Activated CD8-positive, alpha-beta T cell treated with anti-CD3 and anti-CD28 coated beads for 36 hours (primary cell): Measurements from ENCODE around the gene RETSAT. TPM values are rescaled to one million over a fixed set of nuclear protein-coding genes. Genes with fewer than 3 reads are reported as not detected.

Source experiments
- ATAC-seq: fragments of 200-7000 bp; cut with Tn5 transposase; one replicate; pipeline ENCODE4 v1.10.0; 2021; ENCODE audit warnings: mild to moderate bottlenecking, moderate library complexity
- CTCF ChIA-PET: fragments of 350-600 bp; sonication (Branson Sonifier 250); formaldehyde crosslinking; loops from one replicate; lab custom pipeline; 2021; ENCODE audit warnings: antibody characterized with exemption; lab: Charles Lee
- POLR2A ChIA-PET: fragments of 350-600 bp; sonication (Branson Sonifier 250); formaldehyde crosslinking; loops from one replicate; lab custom pipeline; 2021; ENCODE audit warnings: antibody characterized with exemption; lab: Charles Lee
- DNase-seq: peaks from one replicate; pipeline ENCODE4 v3.0.0-alpha.2; 2020
- H3K27ac Mint-ChIP-seq: one replicate; pipeline ENCODE4 v1.8.0; 2021; ENCODE audit warnings: mild to moderate bottlenecking, mixed read lengths
- H3K27me3 Mint-ChIP-seq: one replicate; pipeline ENCODE4 v1.8.0; 2021; ENCODE audit warnings: mixed read lengths
- H3K36me3 Mint-ChIP-seq: one replicate; pipeline ENCODE4 v1.8.0; 2021; ENCODE audit warnings: low read depth, mixed read lengths
- H3K4me1 Mint-ChIP-seq: one replicate; pipeline ENCODE4 v1.8.0; 2021; ENCODE audit warnings: low read depth, mixed read lengths
- H3K4me3 Mint-ChIP-seq: one replicate; pipeline ENCODE4 v1.8.0; 2021; ENCODE audit warnings: mild to moderate bottlenecking, moderate library complexity, mixed read lengths
- H3K9me3 Mint-ChIP-seq: one replicate; pipeline ENCODE4 v1.8.0; 2021; ENCODE audit warnings: mixed read lengths
- intact Hi-C: fragments of 100-400 bp; cut with micrococcal nuclease; formaldehyde crosslinking; loops from one replicate; pipeline ENCODE4 v1.10.0; 2022
- total RNA-seq, 2 experiments: library from RNA; stranded (reverse); gene quantifications; one replicate each; pipeline ENCODE4 v1.2.3, GENCODE V29; 2021
- TF ChIP-seq, protein P1 (sequence below): fragments of 200-600 bp; IDR thresholded peaks from one replicate; pipeline ENCODE4 v1.8.0; 2022; ENCODE audit warnings: antibody characterized with exemption, mild to moderate bottlenecking

Gene RETSAT
- total RNA-seq, 2 experiments from 2014 or later = 21.3 to 22.9 TPM

DNA sequence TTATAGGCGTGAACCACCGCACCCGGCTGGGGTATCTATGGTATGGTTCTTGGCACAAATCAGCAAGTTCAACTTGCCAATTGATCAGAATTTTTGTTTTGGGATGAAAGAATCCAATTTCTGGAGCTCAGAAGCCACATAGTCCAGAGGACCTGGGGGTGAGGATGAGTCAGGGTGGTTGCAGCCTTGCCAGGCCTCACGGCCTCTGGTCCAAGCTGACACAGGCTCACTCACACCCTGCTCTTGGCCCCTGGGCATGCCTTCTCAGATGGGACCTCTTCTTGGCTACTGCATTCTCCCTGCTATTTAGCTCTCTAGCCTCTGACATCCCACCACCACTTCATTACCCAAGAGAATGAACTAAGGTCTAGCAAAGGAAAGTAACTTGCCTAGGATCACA is 39.5 kb upstream of the RETSAT start:
- TF ChIP-seq, protein P1, sequence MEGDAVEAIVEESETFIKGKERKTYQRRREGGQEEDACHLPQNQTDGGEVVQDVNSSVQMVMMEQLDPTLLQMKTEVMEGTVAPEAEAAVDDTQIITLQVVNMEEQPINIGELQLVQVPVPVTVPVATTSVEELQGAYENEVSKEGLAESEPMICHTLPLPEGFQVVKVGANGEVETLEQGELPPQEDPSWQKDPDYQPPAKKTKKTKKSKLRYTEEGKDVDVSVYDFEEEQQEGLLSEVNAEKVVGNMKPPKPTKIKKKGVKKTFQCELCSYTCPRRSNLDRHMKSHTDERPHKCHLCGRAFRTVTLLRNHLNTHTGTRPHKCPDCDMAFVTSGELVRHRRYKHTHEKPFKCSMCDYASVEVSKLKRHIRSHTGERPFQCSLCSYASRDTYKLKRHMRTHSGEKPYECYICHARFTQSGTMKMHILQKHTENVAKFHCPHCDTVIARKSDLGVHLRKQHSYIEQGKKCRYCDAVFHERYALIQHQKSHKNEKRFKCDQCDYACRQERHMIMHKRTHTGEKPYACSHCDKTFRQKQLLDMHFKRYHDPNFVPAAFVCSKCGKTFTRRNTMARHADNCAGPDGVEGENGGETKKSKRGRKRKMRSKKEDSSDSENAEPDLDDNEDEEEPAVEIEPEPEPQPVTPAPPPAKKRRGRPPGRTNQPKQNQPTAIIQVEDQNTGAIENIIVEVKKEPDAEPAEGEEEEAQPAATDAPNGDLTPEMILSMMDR = no peak
- intact Hi-C loops = no loop called here
- POLR2A ChIA-PET = interaction anchor here (0.5 to 2.0 kb wide), 4 partner anchors 10 to 590 kb away, joined by 3 to 9 read pairs (median 3); no protein-coding TSS in a partner anchor
- ATAC-seq (no peak), DNase-seq (no peak)
- Mint-ChIP-seq H3K27me3 (no peaks in the 10 kb centered on the region), H3K36me3 (no peaks in the 10 kb centered on the region), H3K4me1 (peaks cover 6% of the 10 kb centered on the region), H3K9me3 (no peaks in the 10 kb centered on the region), H3K4me3 (no peak overlapping the region), H3K27ac (no peak overlapping the region)
- CTCF ChIA-PET = interaction anchor here (0.9 to 8.7 kb wide), 3 partner anchors 62 to 166 kb away, joined by 3 to 108 read pairs (median 4); no protein-coding TSS in a partner anchor

DNA sequence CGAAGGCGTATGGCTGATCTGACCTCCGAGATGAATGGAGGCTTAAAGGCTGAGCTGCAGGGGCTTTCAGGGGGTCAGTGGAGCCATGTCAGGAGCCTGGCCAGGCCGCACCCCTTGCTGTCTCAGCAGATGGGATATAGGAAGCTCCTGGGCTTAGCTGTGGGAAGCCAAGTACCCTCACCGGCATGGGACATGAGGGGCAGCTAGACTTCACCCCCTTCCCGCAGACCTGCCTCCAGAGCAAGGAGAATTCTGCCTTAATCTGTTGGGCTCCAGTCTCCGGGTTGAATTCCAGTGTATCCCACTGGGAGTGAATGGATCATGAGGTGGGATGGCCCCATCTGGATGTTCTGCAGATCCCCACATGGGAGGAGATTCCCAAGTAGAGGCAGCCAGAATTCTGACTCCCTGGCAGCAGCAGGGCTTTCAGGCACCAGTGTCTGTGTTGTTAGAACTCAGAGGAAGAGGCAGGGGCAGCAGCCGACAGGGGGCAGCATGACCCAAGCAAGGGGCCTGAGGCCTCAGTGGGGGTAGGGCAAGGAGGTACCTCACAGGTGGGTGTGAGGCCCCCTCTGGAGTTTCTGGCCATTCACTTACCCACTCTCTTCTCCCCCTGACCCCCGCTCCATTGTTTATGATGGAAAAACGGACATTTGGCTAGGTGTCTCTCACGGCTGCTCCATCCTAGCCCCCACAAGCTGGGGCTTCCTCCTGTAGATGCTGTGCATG is 36.8 kb upstream of the RETSAT start:
- ATAC-seq (peak; percentile 88), DNase-seq (peak; percentile 85)
- H3K4me3 Mint-ChIP-seq = no peak overlapping the region
- no peaks in the 10 kb centered on the region for H3K36me3 Mint-ChIP-seq
- intact Hi-C loops = loop anchor here (1.0 kb wide), 1 partner anchor 161 kb away; no protein-coding TSS in a partner anchor
- TF ChIP-seq, protein P1 = peak; percentile 67
- H3K27me3 Mint-ChIP-seq = no peaks in the 10 kb centered on the region
- peaks cover 3% of the 10 kb centered on the region for H3K4me1 Mint-ChIP-seq
- H3K9me3 Mint-ChIP-seq = no peaks in the 10 kb centered on the region
- CTCF ChIA-PET = interaction anchor here (0.6 to 8.7 kb wide), 23 partner anchors 8 to 169 kb away, joined by 3 to 108 read pairs (median 3); partner anchors contain the start of genes ELMOD3, GGCX, RETSAT and SH2D6
- H3K27ac Mint-ChIP-seq = no peak overlapping the region
- POLR2A ChIA-PET = interaction anchor here (0.9 to 1.9 kb wide), 4 partner anchors 147 to 161 kb away, joined by 3 to 6 read pairs (median 4); partner anchors contain the start of gene MAT2A

DNA sequence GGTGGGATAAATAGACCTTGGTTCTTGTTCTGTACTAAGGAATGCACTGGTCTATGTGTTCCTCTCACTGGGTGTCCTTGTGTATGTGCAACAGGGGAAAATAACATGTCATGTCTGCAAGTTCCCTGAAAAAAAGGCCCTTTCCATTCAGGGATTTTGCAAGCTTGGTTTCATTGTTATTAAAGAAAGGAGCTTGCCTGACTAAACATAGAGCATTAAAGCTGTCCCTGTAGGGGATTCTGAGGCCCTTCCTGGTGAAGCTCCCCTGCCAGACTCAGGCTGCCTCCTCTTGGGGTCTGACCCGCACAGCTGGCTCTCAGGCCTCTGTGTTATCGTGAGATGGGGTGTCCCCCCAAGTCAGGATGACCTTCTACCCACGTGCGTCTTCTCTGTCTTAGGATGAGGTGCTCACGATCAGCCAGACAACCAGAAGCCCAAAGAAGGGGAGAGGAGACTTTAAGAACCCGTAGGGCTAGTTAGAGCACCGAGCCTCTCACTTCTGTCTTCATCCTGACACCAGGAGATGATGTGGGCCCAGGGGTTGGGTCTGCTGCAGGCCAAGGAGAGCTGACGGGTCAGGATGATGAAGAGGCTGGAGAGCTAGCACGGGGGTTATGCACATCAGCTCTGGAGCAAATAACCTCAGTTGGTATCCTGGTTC is 34.7 kb upstream of the RETSAT start:
- DNase-seq (no peak), ATAC-seq (no peak)
- ChIA-PET POLR2A (interaction anchor here (1.1 to 1.9 kb wide), 5 partner anchors 34 to 158 kb away, joined by 3 to 6 read pairs (median 3); partner anchors contain the start of genes ELMOD3, MAT2A and RETSAT), CTCF (interaction anchor here (1.0 to 8.7 kb wide), 8 partner anchors 19 to 248 kb away, joined by 3 to 108 read pairs (median 4); partner anchors contain the start of gene SH2D6)
- Mint-ChIP-seq H3K36me3 (no peaks in the 10 kb centered on the region), H3K9me3 (no peaks in the 10 kb centered on the region), H3K27me3 (no peaks in the 10 kb centered on the region), H3K27ac (no peak overlapping the region), H3K4me3 (no peak overlapping the region), H3K4me1 (peaks cover 3% of the 10 kb centered on the region)
- intact Hi-C loops = no loop called here
- TF ChIP-seq, protein P1 = no peak

DNA sequence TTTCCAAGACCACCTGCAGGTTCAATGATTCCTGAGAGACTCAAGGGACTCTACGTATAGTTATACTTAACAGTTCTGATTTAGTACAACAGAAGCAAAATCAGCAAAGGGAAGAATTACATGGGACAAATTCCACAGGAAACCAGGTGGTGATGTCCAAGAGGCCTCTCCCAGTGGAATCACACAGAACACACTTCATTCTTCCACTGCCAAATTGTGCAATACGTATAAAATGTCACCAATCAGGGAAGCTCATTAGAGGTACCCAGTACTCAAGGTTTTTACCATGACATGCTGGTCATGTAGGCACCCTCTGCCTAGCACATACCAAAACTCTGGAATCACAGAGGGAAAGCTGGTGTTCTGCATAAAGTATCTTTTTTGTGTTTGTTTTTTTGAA is 33.4 kb upstream of the RETSAT start:
- H3K27me3 Mint-ChIP-seq = no peaks in the 10 kb centered on the region

More for the DNA sequence above, 33.4 kb upstream of the RETSAT start:
- H3K9me3 Mint-ChIP-seq = no peaks in the 10 kb centered on the region
- no peak for DNase-seq
- CTCF ChIA-PET = interaction anchor here (1.7 to 8.7 kb wide), 3 partner anchors 23 to 173 kb away, joined by 5 to 108 read pairs (median 9); no protein-coding TSS in a partner anchor
- POLR2A ChIA-PET = interaction anchor here (1.3 kb wide), 1 partner anchor 33 kb away, joined by 3 read pairs; no protein-coding TSS in a partner anchor
- H3K4me3 Mint-ChIP-seq = no peak overlapping the region
- peaks cover 3% of the 10 kb centered on the region for H3K4me1 Mint-ChIP-seq
- intact Hi-C loops = no loop called here
- no peak for ATAC-seq
- H3K27ac Mint-ChIP-seq = no peak overlapping the region
- no peaks in the 10 kb centered on the region for H3K36me3 Mint-ChIP-seq
- TF ChIP-seq, protein P1 = no peak
